H1 (cell line): ENCODE measurements around the gene RCC2. TPM values are rescaled to one million over a fixed set of nuclear protein-coding genes. Genes with fewer than 3 reads are reported as not detected.

Source experiments
- CBX8 ChIP-seq: fragments of 300-800, 300-1000 bp; sonication (generic); IDR thresholded peaks from 2 replicates; pipeline ENCODE4 v1.7.1; 2016; ENCODE audit warnings: low read depth, low read length, borderline replicate concordance
- CHD1 ChIP-seq: IDR thresholded peaks from 2 replicates; pipeline ENCODE4 v1.6.1; 2012; ENCODE audit warnings: low read depth, low read length, improper control_type of control experiment
- EZH2 ChIP-seq: fragments of 200-600 bp; sonication (generic); IDR thresholded peaks from 2 replicates; pipeline ENCODE4 v1.7.1; 2012; ENCODE audit warnings: low read depth, mild to moderate bottlenecking, moderate library complexity, low read length, inconsistent platforms; ENCODE audit not compliant: severe bottlenecking
- SIRT6 ChIP-seq: IDR thresholded peaks from one replicate; pipeline ENCODE4 v1.7.1; 2012; ENCODE audit warnings: low read length, inconsistent platforms
- SRF ChIP-seq: IDR thresholded peaks from 2 replicates; pipeline ENCODE4 v1.6.1; 2011; ENCODE audit warnings: mild to moderate bottlenecking, low read depth, low read length, moderate library complexity
- TCF12 ChIP-seq: IDR thresholded peaks from 2 replicates; pipeline ENCODE4 v1.6.1; 2011; ENCODE audit warnings: low read depth, mild to moderate bottlenecking, low read length
- polyA plus RNA-seq, 7 experiments: library from polyadenylated mRNA; depleted of rRNA in 3 of 7; stranded (reverse) in 5 of 7; unstranded in 2 of 7; fragments of >200 nt in 5 of 7; fragments of 200-250 nt in 2 of 7; gene quantifications; 1 replicate in 5 of 7; 2 replicates in 1 of 7; 4 replicates in 1 of 7; pipeline versions ENCODE4 v1.2.1 to v1.2.3, GENCODE V29; 2011 to 2013; ENCODE audit warnings: missing spikeins in 2 of 7, mixed read lengths in 2 of 7
- total RNA-seq: library from RNA; stranded (reverse); fragmentation: NEBNext Ultra II Directional; extraction: Animal tissue kit (Norgen Biotek cat#: 25700); gene quantifications from 2 replicates; pipeline ENCODE4 v1.2.1, GENCODE V29; 2021
- TF ChIP-seq, protein P1 (sequence below): IDR thresholded peaks from 2 replicates; pipeline ENCODE4 v1.6.1; 2012; ENCODE audit warnings: low read length, inconsistent platforms
- TF ChIP-seq, protein P2 (sequence below): IDR thresholded peaks from 2 replicates; pipeline ENCODE4 v1.6.1; 2011; ENCODE audit warnings: low read length, improper control_type of control experiment

The RCC2 gene
- total and polyA plus RNA-seq, 2 of the 8 experiments (the other 6 are each of a cell fraction or from before 2014, with no cell fraction given) = 229 to 455 TPM

DNA sequence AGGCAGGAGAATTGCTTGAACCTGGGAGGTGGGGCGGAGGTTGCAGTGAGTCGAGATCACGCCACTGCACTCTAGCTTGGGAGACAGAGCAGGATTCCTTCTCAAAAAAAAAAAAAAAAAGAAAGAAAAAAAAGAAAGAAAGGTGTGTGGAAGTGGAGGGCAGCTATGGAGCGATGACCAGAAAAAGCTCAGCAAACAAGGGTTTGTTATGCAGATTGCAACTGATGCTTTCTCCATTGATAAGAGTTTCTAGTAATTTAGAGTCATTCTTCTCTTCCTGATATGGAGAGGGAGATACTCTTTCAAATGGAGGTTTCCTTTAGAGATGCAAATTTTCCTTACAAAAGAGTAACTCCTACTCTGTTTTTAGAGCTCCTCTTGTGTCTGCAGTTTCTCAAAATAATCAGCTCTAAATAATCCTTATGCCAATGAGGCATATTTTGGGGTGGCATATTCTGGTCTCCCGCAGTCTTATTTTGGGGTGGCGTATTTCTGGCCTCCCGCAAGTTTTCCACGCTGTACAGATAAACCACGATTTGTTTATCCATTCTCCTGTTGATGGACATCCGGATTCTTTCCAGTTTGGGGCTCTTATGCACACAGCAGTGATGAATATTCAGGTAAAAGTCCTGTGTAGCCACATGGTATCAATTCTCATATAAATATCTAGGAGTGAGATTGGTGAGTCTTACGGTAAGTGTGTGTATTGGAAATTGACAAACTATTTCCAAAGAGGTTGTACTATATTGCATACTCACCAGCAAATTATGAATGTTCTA, 30.7 kb upstream of the RCC2 start (continued):
- TF ChIP-seq, protein P1, sequence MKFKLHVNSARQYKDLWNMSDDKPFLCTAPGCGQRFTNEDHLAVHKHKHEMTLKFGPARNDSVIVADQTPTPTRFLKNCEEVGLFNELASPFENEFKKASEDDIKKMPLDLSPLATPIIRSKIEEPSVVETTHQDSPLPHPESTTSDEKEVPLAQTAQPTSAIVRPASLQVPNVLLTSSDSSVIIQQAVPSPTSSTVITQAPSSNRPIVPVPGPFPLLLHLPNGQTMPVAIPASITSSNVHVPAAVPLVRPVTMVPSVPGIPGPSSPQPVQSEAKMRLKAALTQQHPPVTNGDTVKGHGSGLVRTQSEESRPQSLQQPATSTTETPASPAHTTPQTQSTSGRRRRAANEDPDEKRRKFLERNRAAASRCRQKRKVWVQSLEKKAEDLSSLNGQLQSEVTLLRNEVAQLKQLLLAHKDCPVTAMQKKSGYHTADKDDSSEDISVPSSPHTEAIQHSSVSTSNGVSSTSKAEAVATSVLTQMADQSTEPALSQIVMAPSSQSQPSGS = no peak; the same call in 1 of the 2 replicates
- TF ChIP-seq CHD1 (no peak), SRF (no peak), SIRT6 (no peak), TCF12 (peak; percentile 66; the same call in 1 of the 2 replicates), CBX8 (no peak), EZH2 (no peak)
- TF ChIP-seq, protein P2, sequence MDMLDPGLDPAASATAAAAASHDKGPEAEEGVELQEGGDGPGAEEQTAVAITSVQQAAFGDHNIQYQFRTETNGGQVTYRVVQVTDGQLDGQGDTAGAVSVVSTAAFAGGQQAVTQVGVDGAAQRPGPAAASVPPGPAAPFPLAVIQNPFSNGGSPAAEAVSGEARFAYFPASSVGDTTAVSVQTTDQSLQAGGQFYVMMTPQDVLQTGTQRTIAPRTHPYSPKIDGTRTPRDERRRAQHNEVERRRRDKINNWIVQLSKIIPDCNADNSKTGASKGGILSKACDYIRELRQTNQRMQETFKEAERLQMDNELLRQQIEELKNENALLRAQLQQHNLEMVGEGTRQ = no peak
